ENCODE results near the gene DRD4. TPM values are rescaled to one million over a fixed set of nuclear protein-coding genes. Genes with fewer than 3 reads are reported as not detected.

The DRD4 gene
- total RNA-seq, 1 donor from 2014 or later, result 0.22 TPM

GRCh38 chr11:655036-655726, 18.1 kb downstream of the DRD4 start:
- H3K9me3 ChIP-seq (replicated peaks), result no peaks in the 10 kb centered on the region
- intact Hi-C loops (cut with micrococcal nuclease), result no loop called here
- no peak for DNase-seq
- H3K27me3 ChIP-seq (ENCODE audit: low read depth), result no peaks in the 10 kb centered on the region
- H3K4me3 ChIP-seq, result no peak overlapping the region
- H3K36me3 ChIP-seq, result peaks cover 61% of the 10 kb centered on the region
- no peak overlapping the region for H3K27ac ChIP-seq (replicated peaks)
- no peaks in the 10 kb centered on the region for H3K4me1 ChIP-seq
- TF ChIP-seq CTCF (IDR thresholded peaks at IDR 0.05; ENCODE audit: borderline replicate concordance), result no peak

- peaks cover 54% of the 10 kb centered on the region for H3K36me3 ChIP-seq
- no peak overlapping the region for H3K4me3 ChIP-seq
- no peak for DNase-seq
- peaks cover 7% of the 10 kb centered on the region for H3K4me1 ChIP-seq
- H3K9me3 ChIP-seq (replicated peaks), result no peaks in the 10 kb centered on the region
- intact Hi-C loops (cut with micrococcal nuclease), result no loop called here
- H3K27me3 ChIP-seq (ENCODE audit: low read depth), result no peaks in the 10 kb centered on the region
- H3K27ac ChIP-seq (replicated peaks), result no peak overlapping the region
- TF ChIP-seq CTCF (IDR thresholded peaks at IDR 0.05; ENCODE audit: borderline replicate concordance), result no peak
Measured at GRCh38 chr11:656426-656825, 19.4 kb downstream of the DRD4 start.

- Histone ChIP-seq H3K36me3 (peaks cover 50% of the 10 kb centered on the region), H3K4me3 (no peak overlapping the region), H3K27me3 (ENCODE audit: low read depth) (no peaks in the 10 kb centered on the region), H3K27ac (replicated peaks) (no peak overlapping the region), H3K4me1 (peaks cover 8% of the 10 kb centered on the region), H3K9me3 (replicated peaks) (no peaks in the 10 kb centered on the region)
- intact Hi-C loops (cut with micrococcal nuclease), result no loop called here
- DNase-seq, result no peak
- TF ChIP-seq CTCF (IDR thresholded peaks at IDR 0.05; ENCODE audit: borderline replicate concordance), result no peak
Measured at GRCh38 chr11:656866-657265, 19.8 kb downstream of the DRD4 start.

GRCh38 chr11:657691-658126, 20.6 kb downstream of the DRD4 start:
- no peak for DNase-seq
- Histone ChIP-seq H3K36me3 (peaks cover 48% of the 10 kb centered on the region), H3K4me1 (peaks cover 11% of the 10 kb centered on the region), H3K9me3 (replicated peaks) (no peaks in the 10 kb centered on the region), H3K27me3 (ENCODE audit: low read depth) (no peaks in the 10 kb centered on the region), H3K27ac (replicated peaks) (no peak overlapping the region), H3K4me3 (no peak overlapping the region)
- TF ChIP-seq CTCF (IDR thresholded peaks at IDR 0.05; ENCODE audit: borderline replicate concordance), result no peak
- intact Hi-C loops (cut with micrococcal nuclease), result no loop called here

GRCh38 chr11:659532-660085, 22.5 kb downstream of the DRD4 start:
- H3K4me1 ChIP-seq, result peaks cover 15% of the 10 kb centered on the region
- H3K9me3 ChIP-seq (replicated peaks), result no peaks in the 10 kb centered on the region
- H3K4me3 ChIP-seq, result no peak overlapping the region
- no peak for TF ChIP-seq CTCF (IDR thresholded peaks at IDR 0.05; ENCODE audit: borderline replicate concordance)
- no peak overlapping the region for H3K27ac ChIP-seq (replicated peaks)
- peaks cover 53% of the 10 kb centered on the region for H3K36me3 ChIP-seq
- no peak for DNase-seq
- no peaks in the 10 kb centered on the region for H3K27me3 ChIP-seq (ENCODE audit: low read depth)
- intact Hi-C loops (cut with micrococcal nuclease), result loop anchor here (10.0 kb wide), 1 partner anchor 65 kb away; no protein-coding TSS in a partner anchor
